Activated naive CD8-positive, alpha-beta T cell treated with anti-CD3 and anti-CD28 coated beads, Interleukin-2, amount 10 ng/mL, durations not matched to agents 7 days and 5 days (primary cell): ENCODE measurements around the gene SFTPB. TPM values are rescaled to one million over a fixed set of nuclear protein-coding genes. Genes with fewer than 3 reads are reported as not detected.

Experiments used
- ATAC-seq: fragments of 150-1000 bp; cut with Tn5 transposase; one replicate; pipeline ENCODE4 v1.10.0; 2021; ENCODE audit warnings: low read depth, moderate library complexity
- POLR2A ChIA-PET: fragments of 350-600 bp; sonication (Branson Sonifier 250); formaldehyde crosslinking; loops from one replicate; lab custom pipeline; 2021; ENCODE audit warnings: antibody characterized with exemption; lab: Charles Lee
- DNase-seq: peaks from one replicate; pipeline ENCODE4 v3.0.0; 2021
- H3K27ac Mint-ChIP-seq: one replicate; pipeline ENCODE4 v1.8.0; 2022; ENCODE audit warnings: mild to moderate bottlenecking, mixed read lengths
- H3K27me3 Mint-ChIP-seq: one replicate; pipeline ENCODE4 v1.8.0; 2022; ENCODE audit warnings: mild to moderate bottlenecking, moderate library complexity, mixed read lengths
- H3K36me3 Mint-ChIP-seq: one replicate; pipeline ENCODE4 v1.8.0; 2021; ENCODE audit warnings: mild to moderate bottlenecking, mixed read lengths
- H3K4me1 Mint-ChIP-seq: one replicate; pipeline ENCODE4 v1.8.0; 2021; ENCODE audit warnings: mixed read lengths
- H3K4me3 Mint-ChIP-seq: one replicate; pipeline ENCODE4 v1.8.0; 2022; ENCODE audit warnings: mild to moderate bottlenecking, moderate library complexity, mixed read lengths
- H3K9me3 Mint-ChIP-seq: one replicate; pipeline ENCODE4 v1.8.0; 2021; ENCODE audit warnings: mixed read lengths
- total RNA-seq, 2 experiments: library from RNA; stranded (reverse); gene quantifications; one replicate each; pipeline ENCODE4 v1.2.3, GENCODE V29; 2021

Gene SFTPB
- total RNA-seq, 2 experiments from 2014 or later = not detected

DNA sequence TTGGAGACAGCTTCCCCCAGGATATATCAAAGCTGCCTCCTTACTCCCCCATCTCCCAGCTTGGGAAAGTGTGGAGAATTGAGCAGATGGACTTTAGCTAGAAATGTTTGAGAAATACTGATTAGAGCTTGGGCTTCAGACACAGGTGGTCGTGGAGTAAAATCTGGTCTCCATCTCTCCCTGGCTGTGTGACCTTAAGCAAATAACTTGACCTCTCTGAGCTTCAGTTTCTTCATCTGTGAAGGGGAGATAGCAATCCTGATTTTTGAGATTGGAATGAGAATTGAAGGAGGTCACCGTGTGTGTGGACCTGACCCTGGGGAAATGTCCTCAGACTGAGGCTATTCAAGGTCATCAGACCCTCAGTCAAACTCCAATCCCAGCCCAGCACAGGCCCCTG is 29.7 kb upstream of the SFTPB start:
- Mint-ChIP-seq H3K4me3 (no peak overlapping the region), H3K9me3 (no peaks in the 10 kb centered on the region), H3K27me3 (peaks cover 2% of the 10 kb centered on the region), H3K4me1 (peaks cover 18% of the 10 kb centered on the region), H3K36me3 (no peaks in the 10 kb centered on the region), H3K27ac (peak overlapping the region; percentile 11)
- DNase-seq (no peak), ATAC-seq (no peak)
- POLR2A ChIA-PET = interaction anchor here (2.3 kb wide), 1 partner anchor 16 kb away, joined by 8 read pairs; no protein-coding TSS in a partner anchor

DNA sequence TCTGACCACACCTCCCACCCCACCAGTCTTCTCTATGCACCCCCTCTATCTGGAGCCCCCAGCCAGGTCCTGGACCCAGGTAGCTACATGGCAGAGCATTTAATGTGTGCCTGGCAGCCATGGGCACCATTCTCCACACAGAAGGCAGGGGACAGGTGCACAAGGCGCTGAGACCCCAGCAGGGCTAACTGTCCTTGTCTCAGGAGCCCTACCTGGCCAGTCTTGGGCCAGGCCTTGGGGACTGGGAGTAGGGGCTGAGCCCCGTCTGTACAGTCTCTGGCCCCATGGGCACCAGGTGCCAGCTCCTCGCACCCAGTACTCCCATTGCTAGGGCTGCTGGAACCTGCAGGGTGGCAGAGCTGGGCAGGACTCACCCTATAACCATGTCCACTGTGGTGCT is 29.1 kb upstream of the SFTPB start:
- Mint-ChIP-seq H3K4me1 (peaks cover 18% of the 10 kb centered on the region), H3K4me3 (no peak overlapping the region), H3K27ac (peak overlapping the region; percentile 11), H3K36me3 (no peaks in the 10 kb centered on the region), H3K27me3 (no peaks in the 10 kb centered on the region), H3K9me3 (no peaks in the 10 kb centered on the region)
- POLR2A ChIA-PET = interaction anchor here (0.7 to 2.3 kb wide), 3 partner anchors 16 to 82 kb away, joined by 3 to 8 read pairs (median 6); no protein-coding TSS in a partner anchor
- no peak for ATAC-seq
- no peak for DNase-seq

DNA sequence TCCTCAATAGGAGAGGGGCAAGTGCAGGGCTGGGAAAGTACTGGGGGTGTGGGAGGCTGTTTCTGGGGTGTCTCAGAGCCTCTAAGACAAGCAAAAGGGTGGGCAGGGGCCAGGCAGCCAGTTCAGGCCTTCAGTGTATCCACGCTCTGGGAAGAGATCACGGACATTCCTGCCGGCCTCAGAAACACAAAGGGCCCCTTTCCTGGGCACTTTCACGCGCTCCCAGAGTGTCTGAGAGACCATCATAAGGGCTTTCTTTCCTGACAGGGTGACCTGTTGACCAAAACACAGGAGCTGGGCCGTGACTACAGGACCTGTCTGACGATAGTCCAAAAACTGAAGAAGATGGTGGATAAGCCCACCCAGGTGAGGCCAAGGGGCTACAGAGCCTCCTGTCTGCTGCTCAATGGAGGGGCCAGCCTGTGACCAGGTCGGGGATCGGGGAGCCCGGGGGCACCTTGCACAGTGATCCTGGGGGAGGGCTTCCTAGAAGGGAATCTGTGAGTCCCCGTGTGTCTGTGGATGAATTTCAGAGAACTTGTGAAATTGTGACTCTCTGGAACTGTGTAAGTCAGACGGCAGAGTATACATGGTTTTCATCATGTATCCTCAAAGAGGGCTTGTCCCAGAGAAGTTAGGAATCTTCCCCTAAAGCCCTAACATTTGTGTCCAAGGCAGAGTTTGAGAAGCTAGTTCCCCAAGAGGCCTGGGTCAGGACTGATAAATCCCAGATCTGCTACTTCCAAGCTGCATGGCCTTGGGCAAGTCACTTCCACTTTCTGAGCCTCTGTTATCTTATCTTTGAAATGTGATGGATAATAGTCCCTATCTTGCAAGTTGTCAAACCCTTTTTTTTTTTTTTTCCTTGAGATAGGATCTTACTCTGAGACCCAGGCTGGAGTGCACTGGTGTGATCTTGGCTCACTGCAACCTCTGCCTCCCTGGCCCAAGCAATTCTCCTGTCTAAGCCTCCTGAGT is 28.0 kb upstream of the SFTPB start:
- Mint-ChIP-seq H3K9me3 (no peaks in the 10 kb centered on the region), H3K36me3 (no peaks in the 10 kb centered on the region), H3K27me3 (no peaks in the 10 kb centered on the region), H3K27ac (no peak overlapping the region), H3K4me1 (peaks cover 18% of the 10 kb centered on the region), H3K4me3 (no peak overlapping the region)
- DNase-seq (no peak), ATAC-seq (no peak)
- POLR2A ChIA-PET = interaction anchor here (0.7 to 2.3 kb wide), 3 partner anchors 15 to 83 kb away, joined by 3 to 8 read pairs (median 6); no protein-coding TSS in a partner anchor

DNA sequence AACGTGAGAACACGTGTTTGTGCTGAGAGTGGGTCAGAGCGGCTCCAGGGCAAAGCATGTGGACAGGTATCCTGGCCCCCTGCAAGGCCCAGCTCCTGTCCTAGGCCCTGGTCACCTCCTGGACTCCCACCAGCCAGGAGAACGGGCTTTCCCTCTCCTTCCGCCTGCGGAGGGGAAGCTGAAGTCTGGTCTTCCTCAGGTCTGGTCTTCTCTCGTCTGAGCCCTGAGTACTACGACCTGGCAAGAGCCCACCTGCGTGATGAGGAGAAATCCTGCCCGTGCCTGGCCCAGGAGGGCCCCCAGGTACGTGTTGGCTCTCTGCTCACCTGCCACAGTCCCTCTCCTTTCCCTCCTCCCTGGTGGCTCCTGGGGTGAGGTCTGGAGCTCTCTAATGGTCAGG is 27.1 kb upstream of the SFTPB start:
- DNase-seq (no peak), ATAC-seq (no peak)
- H3K36me3 Mint-ChIP-seq = no peaks in the 10 kb centered on the region
- H3K4me1 Mint-ChIP-seq = peaks cover 20% of the 10 kb centered on the region
- H3K27me3 Mint-ChIP-seq = no peaks in the 10 kb centered on the region
- no peak overlapping the region for H3K4me3 Mint-ChIP-seq
- POLR2A ChIA-PET = no interaction called here
- H3K9me3 Mint-ChIP-seq = no peaks in the 10 kb centered on the region
- no peak overlapping the region for H3K27ac Mint-ChIP-seq

DNA sequence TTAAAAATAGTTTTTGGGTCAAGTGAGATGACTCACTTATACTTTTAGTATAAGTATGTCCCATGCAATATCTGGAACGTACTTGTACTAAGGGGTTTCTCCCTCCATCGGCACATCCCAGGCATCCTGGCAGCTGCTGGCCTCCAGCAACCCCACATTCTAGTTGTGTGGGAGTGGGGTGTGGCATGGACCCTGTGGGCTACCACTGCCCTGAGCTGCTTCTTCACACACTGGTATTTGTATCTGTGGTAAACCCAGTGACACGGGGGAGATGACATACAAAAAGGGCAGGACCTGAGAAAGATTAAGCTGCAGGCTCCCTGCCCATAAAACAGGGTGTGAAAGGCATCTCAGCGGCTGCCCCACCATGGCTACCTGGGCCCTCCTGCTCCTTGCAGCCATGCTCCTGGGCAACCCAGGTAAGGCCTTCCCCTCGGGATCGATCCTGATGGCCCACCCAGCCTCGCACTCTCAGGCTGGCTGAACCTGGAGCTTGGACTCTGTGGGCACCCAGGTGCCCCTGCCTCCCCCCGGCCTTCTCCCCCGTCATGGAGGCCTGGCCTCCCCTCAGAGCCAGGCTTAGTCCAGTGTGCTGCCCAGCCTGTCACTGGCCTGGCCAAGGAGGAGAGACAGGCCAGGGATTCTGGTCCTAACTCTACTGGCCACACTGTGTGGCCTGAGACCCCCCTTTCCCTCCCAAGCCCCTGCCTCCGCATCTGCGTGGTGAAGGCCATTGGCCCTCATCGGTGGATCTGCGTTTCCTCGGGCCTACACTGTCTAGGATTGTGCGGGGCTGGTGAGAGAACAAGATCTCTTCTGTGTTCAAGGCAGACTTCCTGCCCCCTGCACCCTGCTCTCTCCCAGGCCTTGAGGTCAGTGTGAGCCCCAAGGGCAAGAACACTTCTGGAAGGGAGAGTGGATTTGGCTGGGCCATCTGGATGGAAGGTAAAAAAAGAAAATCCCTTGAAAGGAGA is 26.3 kb upstream of the SFTPB start, which contains the start of gene GNLY:
Gene GNLY, plus strand, starts transcription at position 307 of the 974 bp plus-strand sequence. Its CDS starts 61 bp downstream, at position 368.
- Mint-ChIP-seq H3K4me1 (peaks cover 20% of the 10 kb centered on the region), H3K4me3 (no peak within 1 kb of the TSS), H3K27me3 (no peaks in the 10 kb centered on the region), H3K9me3 (no peaks in the 10 kb centered on the region), H3K36me3 (no peaks in the 10 kb centered on the region), H3K27ac (peak within 1 kb of the TSS; percentile 6)
- no peak for ATAC-seq
- no peak for DNase-seq
- POLR2A ChIA-PET = no interaction called here

DNA sequence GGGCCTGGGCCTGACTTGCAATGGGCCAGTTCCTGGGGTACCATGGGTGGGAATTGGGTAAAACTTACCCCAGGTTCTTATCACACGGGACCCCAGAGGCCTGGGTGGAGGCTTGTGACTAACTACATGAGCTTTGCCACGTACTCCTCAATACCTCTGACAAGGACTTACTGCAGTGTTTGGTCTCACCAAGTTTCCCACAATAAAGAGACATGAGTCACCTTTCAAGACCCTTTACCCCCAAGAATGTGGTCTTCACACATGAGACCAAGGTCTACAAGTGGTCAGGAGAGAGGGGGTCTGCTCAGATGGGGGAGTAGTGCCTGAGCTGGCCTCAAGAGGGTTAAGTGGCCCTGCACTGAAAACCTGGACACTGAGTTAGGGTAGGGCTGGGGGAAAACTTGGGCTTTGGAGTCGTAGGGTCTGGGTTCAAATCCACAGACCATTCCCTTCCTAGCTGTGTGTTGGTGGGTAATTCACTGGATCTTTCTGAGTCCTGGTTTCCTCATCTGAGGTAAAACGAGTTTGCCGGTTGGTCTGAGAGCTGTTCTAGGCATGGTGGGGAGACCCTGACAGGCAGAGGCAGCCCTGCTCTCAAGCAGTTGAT is 24.1 kb upstream of the SFTPB start:
- Mint-ChIP-seq H3K36me3 (no peaks in the 10 kb centered on the region), H3K4me3 (no peak overlapping the region), H3K9me3 (no peaks in the 10 kb centered on the region), H3K4me1 (peaks cover 11% of the 10 kb centered on the region), H3K27ac (peak overlapping the region; percentile 20), H3K27me3 (peaks cover 7% of the 10 kb centered on the region)
- ATAC-seq (peak; percentile 25), DNase-seq (no peak)
- POLR2A ChIA-PET = interaction anchor here (0.6 to 0.7 kb wide), 2 partner anchors 103 to 1115 kb away, joined by 3 read pairs; no protein-coding TSS in a partner anchor

DNA sequence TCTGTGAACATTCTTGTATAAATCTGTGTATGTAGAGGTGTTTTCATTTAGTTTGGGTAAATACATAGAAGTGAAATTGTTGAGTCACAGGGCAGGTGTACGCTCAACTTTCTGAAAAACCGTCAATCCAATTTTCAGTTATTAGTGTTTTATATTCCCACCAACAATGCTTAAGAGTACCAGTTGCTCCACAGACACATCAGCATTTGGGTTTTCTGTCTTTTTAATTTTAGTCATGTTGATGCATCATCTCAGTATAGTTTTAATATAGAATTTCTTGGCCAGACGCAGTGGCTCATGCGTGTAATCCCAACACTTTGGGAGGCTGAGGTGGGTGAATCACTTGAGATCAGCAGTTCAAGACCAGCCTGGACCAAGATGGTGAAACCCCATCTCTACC is 22.9 kb upstream of the SFTPB start:
- ATAC-seq (no peak), DNase-seq (no peak)
- H3K36me3 Mint-ChIP-seq = no peaks in the 10 kb centered on the region
- no peak overlapping the region for H3K4me3 Mint-ChIP-seq
- peaks cover 11% of the 10 kb centered on the region for H3K4me1 Mint-ChIP-seq
- H3K27ac Mint-ChIP-seq = no peak overlapping the region
- H3K9me3 Mint-ChIP-seq = no peaks in the 10 kb centered on the region
- peaks cover 19% of the 10 kb centered on the region for H3K27me3 Mint-ChIP-seq
- POLR2A ChIA-PET = no interaction called here

DNA sequence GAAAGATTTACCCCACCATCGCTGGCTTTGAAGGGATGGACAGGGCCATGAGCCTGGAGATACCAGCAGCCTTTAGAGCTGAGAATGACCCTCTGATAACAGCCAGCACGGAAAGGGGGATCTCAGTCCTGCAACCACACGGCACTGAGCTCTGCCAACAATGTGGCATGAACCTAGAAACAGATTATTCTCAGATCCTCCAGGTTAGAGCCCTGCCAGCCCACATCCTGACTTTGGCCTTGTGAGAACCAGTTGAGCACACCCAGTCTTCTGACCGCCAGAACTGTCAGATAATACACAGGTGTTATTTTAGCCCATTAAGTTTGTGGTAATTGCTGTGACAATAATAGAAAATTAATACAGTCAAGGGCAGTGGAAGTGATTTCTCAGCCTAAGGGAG is 16.8 kb upstream of the SFTPB start:
- no peaks in the 10 kb centered on the region for H3K9me3 Mint-ChIP-seq
- H3K27me3 Mint-ChIP-seq = peaks cover 24% of the 10 kb centered on the region
- ATAC-seq (no peak), DNase-seq (no peak)
- H3K4me3 Mint-ChIP-seq = no peak overlapping the region
- no peak overlapping the region for H3K27ac Mint-ChIP-seq
- no peaks in the 10 kb centered on the region for H3K36me3 Mint-ChIP-seq
- POLR2A ChIA-PET = no interaction called here
- H3K4me1 Mint-ChIP-seq = peaks cover 16% of the 10 kb centered on the region

DNA sequence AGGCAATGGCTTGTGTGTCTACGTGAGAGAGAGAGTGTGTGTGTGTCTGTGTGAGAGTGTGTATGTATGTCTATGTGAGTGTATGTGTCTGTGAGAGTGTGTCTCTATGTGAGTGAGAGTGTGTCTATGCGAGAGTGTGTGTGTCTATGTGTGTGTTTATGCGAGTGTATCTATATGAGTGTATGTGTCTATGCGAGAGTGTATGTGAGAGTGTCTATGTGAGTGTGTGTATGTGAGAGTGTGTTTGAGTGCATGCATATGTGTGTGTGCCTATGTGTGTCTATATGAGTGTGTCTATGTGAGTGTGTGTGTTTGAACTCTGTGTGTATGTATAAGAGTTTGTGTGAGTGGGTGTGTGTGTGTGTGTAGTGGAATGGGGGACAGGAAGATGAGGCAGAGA is 16.4 kb upstream of the SFTPB start:
- peaks cover 24% of the 10 kb centered on the region for H3K27me3 Mint-ChIP-seq
- H3K4me3 Mint-ChIP-seq = no peak overlapping the region
- no peaks in the 10 kb centered on the region for H3K9me3 Mint-ChIP-seq
- no peak for DNase-seq
- H3K27ac Mint-ChIP-seq = no peak overlapping the region
- no peaks in the 10 kb centered on the region for H3K36me3 Mint-ChIP-seq
- no peak for ATAC-seq
- POLR2A ChIA-PET = no interaction called here
- peaks cover 16% of the 10 kb centered on the region for H3K4me1 Mint-ChIP-seq

DNA sequence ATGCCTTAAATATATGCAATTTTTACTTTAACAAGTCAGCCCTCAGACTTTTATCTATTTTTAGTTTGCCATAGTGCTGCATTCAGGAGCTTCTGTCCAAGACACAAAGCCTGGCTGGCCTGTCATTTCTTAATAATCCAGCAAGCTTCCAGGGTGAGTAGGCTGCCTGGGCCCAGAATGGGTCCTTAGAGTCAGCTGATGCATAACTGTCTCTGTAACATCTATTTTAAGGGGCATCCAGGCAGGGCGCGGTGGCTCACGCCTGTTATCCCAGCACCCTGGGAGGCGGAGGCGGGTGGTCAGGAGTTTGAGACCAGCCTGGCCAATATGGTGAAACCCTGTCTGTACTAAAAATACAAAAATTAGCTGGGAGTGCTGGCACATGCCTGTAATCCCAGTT is 14.4 kb upstream of the SFTPB start:
- Mint-ChIP-seq H3K36me3 (no peaks in the 10 kb centered on the region), H3K27me3 (peaks cover 22% of the 10 kb centered on the region), H3K27ac (no peak overlapping the region), H3K4me3 (no peak overlapping the region), H3K9me3 (no peaks in the 10 kb centered on the region), H3K4me1 (peaks cover 19% of the 10 kb centered on the region)
- DNase-seq (no peak), ATAC-seq (no peak)
- POLR2A ChIA-PET = interaction anchor here (3.9 kb wide), 1 partner anchor 22 kb away, joined by 15 read pairs; no protein-coding TSS in a partner anchor

DNA sequence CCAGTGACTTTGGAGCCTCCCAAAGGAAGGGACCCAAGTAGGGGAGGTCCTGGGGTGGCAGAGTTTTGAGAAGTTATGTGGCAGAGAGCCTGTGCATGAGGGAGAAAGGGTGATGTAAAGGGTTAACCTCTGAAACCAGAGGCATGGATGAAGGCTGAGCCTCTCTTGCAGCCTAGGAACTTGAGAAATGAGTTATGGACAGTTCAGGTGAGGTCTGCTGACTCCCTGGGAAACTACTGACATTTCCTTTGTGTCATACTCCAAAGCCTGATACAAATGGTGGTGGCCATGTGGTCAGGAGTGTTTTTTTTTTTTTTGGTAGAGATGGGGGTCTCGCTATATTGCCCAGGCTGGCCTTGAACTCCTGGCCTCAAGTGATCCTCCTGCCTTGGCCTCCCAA is 13.8 kb upstream of the SFTPB start:
- H3K36me3 Mint-ChIP-seq = no peaks in the 10 kb centered on the region
- DNase-seq (no peak), ATAC-seq (no peak)
- peaks cover 19% of the 10 kb centered on the region for H3K4me1 Mint-ChIP-seq
- POLR2A ChIA-PET = interaction anchor here (0.6 to 3.9 kb wide), 4 partner anchors 16 to 74 kb away, joined by 3 to 15 read pairs (median 6); no protein-coding TSS in a partner anchor
- H3K27ac Mint-ChIP-seq = peak overlapping the region; percentile 73
- H3K27me3 Mint-ChIP-seq = peaks cover 21% of the 10 kb centered on the region
- no peaks in the 10 kb centered on the region for H3K9me3 Mint-ChIP-seq
- H3K4me3 Mint-ChIP-seq = peak overlapping the region; percentile 66

DNA sequence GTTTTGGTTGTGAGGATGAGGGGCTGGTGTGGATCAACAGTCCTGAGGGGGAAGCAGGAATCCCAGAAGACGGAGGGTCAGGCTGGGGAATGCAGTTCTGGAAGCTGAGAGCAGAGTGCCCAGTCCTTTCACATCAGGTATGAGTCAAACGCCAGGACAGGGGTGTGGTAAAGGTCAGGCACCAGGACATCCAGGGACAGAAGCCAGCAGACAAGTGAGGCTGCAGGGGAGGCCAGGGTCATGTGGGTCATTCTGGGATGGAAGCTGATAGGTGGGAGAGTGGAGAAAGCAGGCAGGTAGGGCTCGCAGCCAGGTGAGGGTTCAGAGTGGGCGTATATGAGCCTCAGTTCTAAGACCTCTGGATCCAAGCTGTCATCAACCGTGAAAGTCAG is 13.4 kb upstream of the SFTPB start:
- Mint-ChIP-seq H3K27me3 (peaks cover 17% of the 10 kb centered on the region), H3K9me3 (no peaks in the 10 kb centered on the region), H3K27ac (peak overlapping the region; percentile 73), H3K36me3 (no peaks in the 10 kb centered on the region), H3K4me3 (peak overlapping the region; percentile 66), H3K4me1 (peaks cover 19% of the 10 kb centered on the region)
- ATAC-seq = no peak
- no peak for DNase-seq
- POLR2A ChIA-PET = interaction anchor here (0.6 to 3.9 kb wide), 4 partner anchors 16 to 74 kb away, joined by 3 to 15 read pairs (median 6); no protein-coding TSS in a partner anchor
